HepG2 (cell line): ENCODE data around the gene SIX4.

ENCODE experiments used
- ATF7 ChIP-seq, 2 experiments: fragments of 450-650 bp in 1 of 2; sonication (generic) in 1 of 2; formaldehyde crosslinking in 1 of 2; IDR thresholded peaks; 2 replicates each; pipeline versions ENCODE4 v1.4.0 to v1.6.1; 2016 to 2020; ENCODE audit warnings: antibody characterized with exemption in 1 of 2, mild to moderate bottlenecking in 1 of 2, missing genetic modification reagents in 1 of 2
- KAT7 ChIP-seq: IDR thresholded peaks from 2 replicates; pipeline ENCODE4 v1.6.1; 2018; ENCODE audit warnings: borderline replicate concordance, missing compliant biosample characterization
- POLR2AphosphoS5 ChIP-seq: IDR thresholded peaks from 2 replicates; pipeline ENCODE4 v1.6.1; 2012; ENCODE audit warnings: low read depth, low read length
- TAF1 ChIP-seq: sonication (generic); formaldehyde crosslinking; IDR thresholded peaks from 2 replicates; pipeline ENCODE4 v1.4.0; 2020; ENCODE audit warnings: missing genetic modification reagents
- ZBTB7A ChIP-seq: sonication (generic); formaldehyde crosslinking; IDR thresholded peaks from 2 replicates; pipeline ENCODE4 v1.8.0; 2022; ENCODE audit warnings: mild to moderate bottlenecking, missing genetic modification reagents
- TF ChIP-seq, protein P1 (sequence below): sonication (generic); formaldehyde crosslinking; IDR thresholded peaks from 2 replicates; pipeline ENCODE4 v1.5.0; 2020; ENCODE audit warnings: mild to moderate bottlenecking, missing genetic modification reagents, moderate library complexity
- TF ChIP-seq, protein P2 (sequence below): sonication (generic); formaldehyde crosslinking; IDR thresholded peaks from 2 replicates; pipeline ENCODE4 v1.9.0; 2021; ENCODE audit warnings: missing genetic modification reagents, borderline replicate concordance

DNA sequence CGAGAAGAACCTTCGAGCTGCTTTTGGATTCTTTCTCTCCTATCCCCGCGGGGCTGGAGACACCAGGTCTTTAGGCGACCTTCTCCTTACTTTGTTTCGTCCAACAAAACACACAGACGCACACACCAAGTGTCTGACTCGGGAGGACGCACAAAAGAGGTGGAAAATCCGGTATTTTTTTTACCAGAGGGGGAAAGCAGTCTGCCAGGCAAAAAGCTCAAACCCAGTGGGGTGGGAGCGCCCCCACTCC is 2.1 kb downstream of the SIX4 start:
- TF ChIP-seq TAF1 (CRISPR knock-in tag): no peak
- TF ChIP-seq, protein P1, sequence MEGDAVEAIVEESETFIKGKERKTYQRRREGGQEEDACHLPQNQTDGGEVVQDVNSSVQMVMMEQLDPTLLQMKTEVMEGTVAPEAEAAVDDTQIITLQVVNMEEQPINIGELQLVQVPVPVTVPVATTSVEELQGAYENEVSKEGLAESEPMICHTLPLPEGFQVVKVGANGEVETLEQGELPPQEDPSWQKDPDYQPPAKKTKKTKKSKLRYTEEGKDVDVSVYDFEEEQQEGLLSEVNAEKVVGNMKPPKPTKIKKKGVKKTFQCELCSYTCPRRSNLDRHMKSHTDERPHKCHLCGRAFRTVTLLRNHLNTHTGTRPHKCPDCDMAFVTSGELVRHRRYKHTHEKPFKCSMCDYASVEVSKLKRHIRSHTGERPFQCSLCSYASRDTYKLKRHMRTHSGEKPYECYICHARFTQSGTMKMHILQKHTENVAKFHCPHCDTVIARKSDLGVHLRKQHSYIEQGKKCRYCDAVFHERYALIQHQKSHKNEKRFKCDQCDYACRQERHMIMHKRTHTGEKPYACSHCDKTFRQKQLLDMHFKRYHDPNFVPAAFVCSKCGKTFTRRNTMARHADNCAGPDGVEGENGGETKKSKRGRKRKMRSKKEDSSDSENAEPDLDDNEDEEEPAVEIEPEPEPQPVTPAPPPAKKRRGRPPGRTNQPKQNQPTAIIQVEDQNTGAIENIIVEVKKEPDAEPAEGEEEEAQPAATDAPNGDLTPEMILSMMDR: no peak
- no peak for TF ChIP-seq ZBTB7A
- TF ChIP-seq, protein P2, sequence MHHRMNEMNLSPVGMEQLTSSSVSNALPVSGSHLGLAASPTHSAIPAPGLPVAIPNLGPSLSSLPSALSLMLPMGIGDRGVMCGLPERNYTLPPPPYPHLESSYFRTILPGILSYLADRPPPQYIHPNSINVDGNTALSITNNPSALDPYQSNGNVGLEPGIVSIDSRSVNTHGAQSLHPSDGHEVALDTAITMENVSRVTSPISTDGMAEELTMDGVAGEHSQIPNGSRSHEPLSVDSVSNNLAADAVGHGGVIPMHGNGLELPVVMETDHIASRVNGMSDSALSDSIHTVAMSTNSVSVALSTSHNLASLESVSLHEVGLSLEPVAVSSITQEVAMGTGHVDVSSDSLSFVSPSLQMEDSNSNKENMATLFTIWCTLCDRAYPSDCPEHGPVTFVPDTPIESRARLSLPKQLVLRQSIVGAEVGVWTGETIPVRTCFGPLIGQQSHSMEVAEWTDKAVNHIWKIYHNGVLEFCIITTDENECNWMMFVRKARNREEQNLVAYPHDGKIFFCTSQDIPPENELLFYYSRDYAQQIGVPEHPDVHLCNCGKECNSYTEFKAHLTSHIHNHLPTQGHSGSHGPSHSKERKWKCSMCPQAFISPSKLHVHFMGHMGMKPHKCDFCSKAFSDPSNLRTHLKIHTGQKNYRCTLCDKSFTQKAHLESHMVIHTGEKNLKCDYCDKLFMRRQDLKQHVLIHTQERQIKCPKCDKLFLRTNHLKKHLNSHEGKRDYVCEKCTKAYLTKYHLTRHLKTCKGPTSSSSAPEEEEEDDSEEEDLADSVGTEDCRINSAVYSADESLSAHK: no peak
- no peak for TF ChIP-seq ATF7 (IDR thresholded peaks at IDR 0.05)
- TF ChIP-seq ATF7 (CRISPR knock-in tag; IDR thresholded peaks at IDR 0.05): no peak
- no peak for TF ChIP-seq POLR2AphosphoS5
- TF ChIP-seq KAT7 (CRISPR knock-in tag): no peak
